GM23248 (cell line): ENCODE data around the gene INHBB.
"Not testable (repeated sequence)": the region's sequence is repeated elsewhere in the genome, so short reads cannot be mapped to it uniquely, and the experiment has no call there.

Experiments
- EZH2 ChIP-seq: fragments of 200-600 bp; sonication (generic); IDR thresholded peaks from 2 replicates; pipeline ENCODE4 v1.6.1; 2018; ENCODE audit warnings: antibody characterized with exemption, mild to moderate bottlenecking; ENCODE audit not compliant: insufficient read depth, poor library complexity, severe bottlenecking
- EZH2phosphoT487 ChIP-seq: fragments of 200-600 bp; sonication (generic); IDR thresholded peaks from 2 replicates; pipeline ENCODE4 v1.6.1; 2018; ENCODE audit warnings: antibody characterized with exemption, moderate library complexity, mild to moderate bottlenecking, low read depth; ENCODE audit not compliant: insufficient read depth

GRCh38 chr2:120320887-120321556, 24.9 kb upstream of the INHBB start:
- TF ChIP-seq EZH2, EZH2phosphoT487: not testable (repeated sequence)
